ENCODE data around the gene KLRF1. TPM values are rescaled to one million over a fixed set of nuclear protein-coding genes. Genes with fewer than 3 reads are reported as not detected.

Gene KLRF1
- polyA plus RNA-seq (ENCODE audit: insufficient read length): 0.78 TPM
- long read RNA-seq, donor 1: 0 reads
- long read RNA-seq, donor 2: 0 reads
- long read RNA-seq, donor 3: 0 reads
- long read RNA-seq, donor 4: 0 reads
- long read RNA-seq, donor 5, partial matches to known transcripts: 0 of 1 reads
- long read RNA-seq, donor 5, other reads (novel, unspliced or antisense): 0 of 1 reads
- long read RNA-seq, donor 6: 0 reads
- long read RNA-seq, donor 7: 0 reads
- long read RNA-seq, donor 8: 0 reads

- no peak for DNase-seq
These were observed at the start of gene KLRF1 for GRCh38 chr12:9827209-9827888. KLRF1 (plus strand) TSS chr12:9827481; CDS start chr12:9827545, 64 bp downstream.

GRCh38 chr12:9779209-9779608 is 48.1 kb upstream of the KLRF1 start:
- DNase-seq: no peak

- no peak for DNase-seq
These were observed 45.9 kb upstream of the KLRF1 start for GRCh38 chr12:9781360-9781759.

- no peak for DNase-seq
These were observed 44.5 kb upstream of the KLRF1 start for GRCh38 chr12:9782547-9783382.

GRCh38 chr12:9784326-9784725 is 43.0 kb upstream of the KLRF1 start:
- DNase-seq: no peak

GRCh38 chr12:9784816-9785215 is 42.5 kb upstream of the KLRF1 start:
- no peak for DNase-seq

GRCh38 chr12:9786726-9787717 is 40.3 kb upstream of the KLRF1 start:
- no peak for DNase-seq

GRCh38 chr12:9792185-9792900 is 34.9 kb upstream of the KLRF1 start:
- no peak for DNase-seq

- no peak for DNase-seq
These were observed 34.2 kb upstream of the KLRF1 start for GRCh38 chr12:9792961-9793617.

- no peak for DNase-seq
These were observed 33.4 kb upstream of the KLRF1 start for GRCh38 chr12:9793779-9794395.

GRCh38 chr12:9794484-9795093 is 32.7 kb upstream of the KLRF1 start:
- no peak for DNase-seq

- DNase-seq: no peak
These were observed 31.3 kb upstream of the KLRF1 start for GRCh38 chr12:9795945-9796344.

- no peak for DNase-seq
These were observed 30.9 kb upstream of the KLRF1 start for GRCh38 chr12:9796346-9796745.

- DNase-seq: no peak
These were observed 30.3 kb upstream of the KLRF1 start for GRCh38 chr12:9796971-9797370.

GRCh38 chr12:9797722-9798619 is 29.3 kb upstream of the KLRF1 start:
- DNase-seq: peak; percentile 64

GRCh38 chr12:9799961-9800360 is 27.3 kb upstream of the KLRF1 start:
- DNase-seq: no peak

GRCh38 chr12:9805883-9806282 is 21.4 kb upstream of the KLRF1 start:
- no peak for DNase-seq

- no peak for DNase-seq
These were observed 20.6 kb upstream of the KLRF1 start for GRCh38 chr12:9806714-9807113.

GRCh38 chr12:9808504-9808903 is 18.8 kb upstream of the KLRF1 start:
- no peak for DNase-seq

Measured in left kidney (tissue), 8 donors.